Naive thymus-derived CD8-positive, alpha-beta T cell (primary cell): ENCODE results near the gene ACP6. TPM values are rescaled to one million over a fixed set of nuclear protein-coding genes. Genes with fewer than 3 reads are reported as not detected.
"Not testable (repeated sequence)": the region's sequence is repeated elsewhere in the genome, so short reads cannot be mapped to it uniquely, and the experiment has no call there.

Experiments
- ATAC-seq, 2 donors: fragments of 150-1000 bp; cut with Tn5 transposase in 1 of 2; sonication (Bioruptor Pico), chemical (Tn5 transposase) in 1 of 2; 1 replicate in 1 of 2; 2 replicates in 1 of 2; pipeline ENCODE4 v1.10.0; 2021; ENCODE audit warnings: mild to moderate bottlenecking in 2 of 2, moderate library complexity in 2 of 2
- POLR2A ChIA-PET: fragments of 350-600 bp; sonication (Branson Sonifier 250); formaldehyde crosslinking; loops from one replicate; lab custom pipeline; 2021; ENCODE audit warnings: antibody characterized with exemption; lab: Charles Lee
- DNase-seq, 10 donors: peaks; one replicate each; pipeline versions ENCODE4 v3.0.0 to v3.0.0-alpha.2; 2020 to 2022
- H3K27ac Mint-ChIP-seq, 10 donors: one replicate each; pipeline ENCODE4 v1.8.0; 2020 to 2022; ENCODE audit warnings: mild to moderate bottlenecking in 10 of 10, mixed read lengths in 10 of 10, moderate library complexity in 4 of 10, inconsistent platforms in 1 of 10
- H3K27me3 Mint-ChIP-seq, 5 donors: one replicate each; pipeline ENCODE4 v1.8.0; 2021 to 2022; ENCODE audit warnings: mixed read lengths in 5 of 5
- H3K36me3 Mint-ChIP-seq, 3 donors: one replicate each; pipeline ENCODE4 v1.8.0; 2020 to 2022; ENCODE audit warnings: mixed read lengths in 3 of 3, mild to moderate bottlenecking in 2 of 3, inconsistent platforms in 1 of 3
- H3K4me1 Mint-ChIP-seq, 4 donors: one replicate each; pipeline ENCODE4 v1.8.0; 2021 to 2022; ENCODE audit warnings: mixed read lengths in 4 of 4
- H3K4me3 Mint-ChIP-seq, 10 donors: one replicate each; pipeline ENCODE4 v1.8.0; 2020 to 2022; ENCODE audit warnings: mild to moderate bottlenecking in 10 of 10, mixed read lengths in 10 of 10, moderate library complexity in 6 of 10, inconsistent platforms in 1 of 10
- H3K9me3 Mint-ChIP-seq, 9 donors: one replicate each; pipeline ENCODE4 v1.8.0; 2020 to 2022; ENCODE audit warnings: mixed read lengths in 9 of 9, mild to moderate bottlenecking in 3 of 9, inconsistent platforms in 1 of 9, moderate library complexity in 1 of 9
- polyA plus RNA-seq, 3 donors: library from polyadenylated mRNA; unstranded; fragments of 300-500 nt; fragmentation: Illumina TruSeq; gene quantifications; one replicate each; pipeline ENCODE4 v1.2.3, GENCODE V29; 2021
- total RNA-seq, 8 experiments: library from RNA in 2 of 8; stranded (reverse) in 2 of 8; gene quantifications; one replicate each; pipeline ENCODE4 v1.2.3 and lab custom pipeline; 2021 to 2026

Gene ACP6
- total RNA-seq (10 to 100 TPM; 17.5 TPM), polyA plus RNA-seq (10 to 100 TPM; 11.3 to 20.2 (median 11.3) TPM), total RNA-seq (lab: John Stamatoyannopoulos, UW) (10.7 to 33.8 (median 20.0) reads per million in 6 experiments)

DNA sequence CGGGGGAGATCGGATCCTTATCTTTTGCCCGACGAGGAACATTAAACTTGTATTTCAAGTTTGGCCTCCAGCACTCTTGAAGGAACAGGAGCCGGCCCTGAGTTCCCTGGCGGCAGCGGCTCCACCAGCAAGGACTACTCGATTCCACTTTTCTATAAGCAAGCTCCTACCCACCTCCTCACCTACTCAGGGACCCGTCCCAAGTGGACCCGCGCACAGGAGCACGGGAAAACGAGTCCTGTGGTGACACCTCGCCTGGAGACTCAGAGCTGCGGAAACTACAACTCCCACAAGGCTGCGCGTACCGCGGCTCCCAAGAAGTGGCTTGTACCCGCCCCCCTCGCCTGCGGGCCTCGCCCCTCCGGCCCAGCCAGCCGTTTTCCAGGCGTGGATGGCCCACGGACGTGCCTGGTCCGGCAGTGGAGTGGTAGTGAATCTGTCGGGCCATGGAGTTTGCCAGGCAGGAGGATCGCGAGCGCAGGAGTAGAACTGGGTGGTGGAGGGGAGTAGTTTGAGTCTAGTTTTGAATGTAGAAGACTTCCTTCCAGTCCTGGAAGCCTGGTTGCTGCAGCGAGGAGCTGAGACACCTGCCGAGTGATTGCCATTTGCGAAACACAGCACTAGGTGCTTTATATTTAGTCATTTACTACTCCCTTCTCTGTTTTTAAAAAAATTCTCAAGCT is at the start of gene ACP6:
ACP6 (minus strand) TSS at position 206 of the 683 bp plus-strand sequence. CDS start 476 bp downstream, outside the sequence.
- H3K27me3 Mint-ChIP-seq = peaks cover 0 to 9% (median 1%) of the 10 kb centered on the region in 5 donors
- POLR2A ChIA-PET = interaction anchor here (0.6 to 1.4 kb wide), 7 partner anchors 19 to 130 kb away, joined by 3 to 4 read pairs (median 3); no protein-coding TSS in a partner anchor
- peak within 1 kb of the TSS; percentile 91 to 99 (median 96) for H3K4me3 Mint-ChIP-seq
- H3K9me3 Mint-ChIP-seq = no peaks in the 10 kb centered on the region
- H3K27ac Mint-ChIP-seq = peak within 1 kb of the TSS; percentile 76 to 95 (median 92)
- peak; percentile 69 to 91 (median 82) for DNase-seq
- H3K4me1 Mint-ChIP-seq = peaks cover 10 to 34% (median 19%) of the 10 kb centered on the region in 4 donors
- H3K36me3 Mint-ChIP-seq = no peaks in the 10 kb centered on the region
- ATAC-seq = peak; percentile 91 to 94

- Mint-ChIP-seq H3K4me3 (no peak overlapping the region), H3K36me3 (peaks cover 0 to 6% (median 5%) of the 10 kb centered on the region in 3 donors), H3K4me1 (peaks cover 0 to 10% (median 6%) of the 10 kb centered on the region in 4 donors), H3K9me3 (peaks cover 0 to 12% (median 0%) of the 10 kb centered on the region in 9 donors), H3K27ac (peak overlapping the region in 1 of 10 donors; percentile 39), H3K27me3 (peaks cover 5 to 58% (median 39%) of the 10 kb centered on the region in 5 donors)
- POLR2A ChIA-PET = no interaction called here
- DNase-seq = no peak
- ATAC-seq = no peak
Observed at GRCh38 chr1:147719711-147720225, 49.4 kb upstream of the ACP6 start.

DNA sequence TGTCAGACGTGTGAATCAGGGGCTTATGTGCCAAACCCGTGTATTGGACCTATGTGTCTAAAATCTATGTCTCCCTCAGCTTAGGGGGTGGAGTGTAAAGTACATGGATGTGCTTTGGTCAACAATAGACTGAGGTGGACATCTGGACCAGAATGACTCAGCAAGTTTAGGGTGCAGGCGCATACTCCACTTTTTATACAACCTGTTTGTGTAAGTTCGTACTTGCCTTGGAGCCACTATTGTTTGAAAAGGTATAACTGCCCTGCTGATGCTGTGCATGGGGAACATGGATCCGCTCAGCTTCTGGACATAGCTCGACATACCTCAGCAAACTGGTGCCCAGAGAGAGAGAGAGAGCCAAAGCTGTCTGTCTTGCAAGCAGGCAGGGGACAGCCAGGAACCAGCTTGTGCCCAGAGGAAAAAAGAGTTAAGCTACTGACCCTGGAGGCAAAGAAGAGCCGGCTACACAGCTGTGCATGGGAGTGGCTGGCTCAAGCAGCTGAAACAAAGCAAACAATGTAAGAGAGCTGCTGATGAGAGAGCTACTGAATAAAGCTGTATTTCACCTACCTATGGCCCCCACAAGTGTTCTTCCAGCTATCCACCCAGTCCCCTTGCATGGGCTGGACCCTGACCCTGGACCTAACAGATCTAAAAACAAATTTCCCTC is 48.8 kb upstream of the ACP6 start:
- no peak for ATAC-seq
- H3K36me3 Mint-ChIP-seq = peaks cover 0 to 6% (median 5%) of the 10 kb centered on the region in 3 donors
- peak overlapping the region in 1 of 10 donors; percentile 18 for H3K4me3 Mint-ChIP-seq
- peak overlapping the region in 1 of 10 donors; percentile 39 for H3K27ac Mint-ChIP-seq
- POLR2A ChIA-PET = no interaction called here
- peaks cover 0 to 12% (median 0%) of the 10 kb centered on the region in 9 donors for H3K9me3 Mint-ChIP-seq
- peaks cover 0 to 10% (median 6%) of the 10 kb centered on the region in 4 donors for H3K4me1 Mint-ChIP-seq
- peaks cover 8 to 64% (median 45%) of the 10 kb centered on the region in 5 donors for H3K27me3 Mint-ChIP-seq
- DNase-seq = no peak

GRCh38 chr1:147717706-147718097 is 47.4 kb upstream of the ACP6 start:
- Mint-ChIP-seq H3K27me3 (peaks cover 8 to 58% (median 42%) of the 10 kb centered on the region in 5 donors), H3K9me3 (peaks cover 0 to 12% (median 0%) of the 10 kb centered on the region in 9 donors), H3K27ac (no peak overlapping the region), H3K4me3 (no peak overlapping the region), H3K4me1 (peaks cover 0 to 10% (median under 1%) of the 10 kb centered on the region in 4 donors), H3K36me3 (peaks cover 0 to 6% (median 5%) of the 10 kb centered on the region in 3 donors)
- ATAC-seq (no peak), DNase-seq (no peak)
- POLR2A ChIA-PET = no interaction called here

GRCh38 chr1:147717051-147717705 is 46.9 kb upstream of the ACP6 start:
- H3K4me1 Mint-ChIP-seq = peaks cover 0 to 10% (median under 1%) of the 10 kb centered on the region in 4 donors
- H3K36me3 Mint-ChIP-seq = peaks cover 0 to 6% (median 5%) of the 10 kb centered on the region in 3 donors
- peaks cover 0 to 12% (median 0%) of the 10 kb centered on the region in 9 donors for H3K9me3 Mint-ChIP-seq
- H3K27ac Mint-ChIP-seq = peak overlapping the region in 2 of 10 donors; percentile 7 to 67
- peak overlapping the region in 1 of 10 donors; percentile 29 for H3K4me3 Mint-ChIP-seq
- peaks cover 10 to 56% (median 42%) of the 10 kb centered on the region in 5 donors for H3K27me3 Mint-ChIP-seq
- no peak for ATAC-seq
- POLR2A ChIA-PET = no interaction called here
- DNase-seq = no peak

- Mint-ChIP-seq H3K4me1 (peaks cover 0 to 8% (median 0%) of the 10 kb centered on the region in 4 donors), H3K36me3 (no peaks in the 10 kb centered on the region), H3K27ac (no peak overlapping the region), H3K9me3 (peaks cover 0 to 2% (median 0%) of the 10 kb centered on the region in 9 donors), H3K4me3 (no peak overlapping the region), H3K27me3 (peaks cover 14 to 57% (median 39%) of the 10 kb centered on the region in 5 donors)
- DNase-seq = no peak
- POLR2A ChIA-PET = no interaction called here
- no peak for ATAC-seq
Observed at GRCh38 chr1:147712605-147713004, 42.3 kb upstream of the ACP6 start.

DNA sequence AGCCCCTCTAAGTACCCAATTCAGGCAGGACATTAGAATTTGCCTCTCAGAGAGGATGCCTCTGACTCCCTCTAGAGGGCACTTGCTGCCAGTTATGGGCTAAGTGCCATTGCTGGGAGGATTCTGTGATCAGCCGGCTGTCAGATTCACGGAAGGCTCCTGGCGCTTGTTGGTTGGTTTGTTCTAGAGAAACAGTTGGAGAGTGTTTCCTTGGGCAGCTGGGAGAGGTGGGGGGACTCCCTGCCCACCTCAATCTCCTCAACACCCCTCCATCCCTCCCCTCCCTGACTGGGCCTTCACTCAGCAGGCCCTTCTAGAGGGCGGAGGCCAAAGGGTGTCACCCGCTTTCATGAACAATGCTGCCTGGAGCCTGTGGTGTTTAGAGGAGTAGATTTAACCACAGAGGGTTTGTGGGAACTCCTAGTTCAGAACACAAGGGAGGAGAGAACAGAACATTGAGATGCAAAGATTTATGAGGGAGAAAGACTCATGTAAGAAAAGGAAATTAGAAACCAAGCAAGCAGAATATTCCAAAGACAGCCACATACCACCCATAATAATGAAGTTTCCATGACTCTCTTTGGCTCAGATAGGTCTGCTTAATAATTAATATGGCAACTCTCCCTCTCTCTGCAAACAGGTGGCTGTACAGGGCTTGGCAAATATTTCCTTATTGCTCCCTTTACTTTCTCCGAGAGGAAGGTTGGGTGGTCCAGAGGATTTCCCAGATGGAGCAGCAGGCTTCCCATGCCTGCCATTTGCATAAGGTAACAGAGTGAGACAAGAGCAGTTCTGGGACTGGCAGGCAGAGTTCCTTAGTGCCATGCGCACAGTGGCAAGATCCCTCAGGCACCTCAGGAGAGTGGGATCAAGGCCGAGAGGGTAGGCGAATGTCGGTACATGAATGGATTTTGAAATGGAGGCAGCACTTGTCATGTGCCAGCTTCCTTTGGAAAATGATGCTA is 30.0 kb upstream of the ACP6 start:
- peak overlapping the region in 6 of 10 donors; percentile 3 to 72 (median 51) for H3K27ac Mint-ChIP-seq
- H3K4me1 Mint-ChIP-seq = peaks cover 2 to 10% (median 5%) of the 10 kb centered on the region in 4 donors
- peak; percentile 94 to 98 for ATAC-seq
- H3K36me3 Mint-ChIP-seq = no peaks in the 10 kb centered on the region
- peak; percentile 20 to 74 (median 56) for DNase-seq
- POLR2A ChIA-PET = no interaction called here
- peaks cover 0 to 18% (median 5%) of the 10 kb centered on the region in 5 donors for H3K27me3 Mint-ChIP-seq
- no peaks in the 10 kb centered on the region for H3K9me3 Mint-ChIP-seq
- peak overlapping the region in 9 of 10 donors; percentile 9 to 60 (median 53) for H3K4me3 Mint-ChIP-seq

- DNase-seq (no peak), ATAC-seq (peak in 1 of 2 donors; percentile 9)
- Mint-ChIP-seq H3K4me3 (no peak overlapping the region), H3K4me1 (peaks cover 2 to 10% (median 5%) of the 10 kb centered on the region in 4 donors), H3K27ac (peak overlapping the region in 2 of 10 donors; percentile 3 to 10), H3K36me3 (no peaks in the 10 kb centered on the region), H3K9me3 (no peaks in the 10 kb centered on the region), H3K27me3 (peaks cover 0 to 22% (median 5%) of the 10 kb centered on the region in 5 donors)
- POLR2A ChIA-PET = no interaction called here
Observed at GRCh38 chr1:147699686-147700041, 29.3 kb upstream of the ACP6 start.

DNA sequence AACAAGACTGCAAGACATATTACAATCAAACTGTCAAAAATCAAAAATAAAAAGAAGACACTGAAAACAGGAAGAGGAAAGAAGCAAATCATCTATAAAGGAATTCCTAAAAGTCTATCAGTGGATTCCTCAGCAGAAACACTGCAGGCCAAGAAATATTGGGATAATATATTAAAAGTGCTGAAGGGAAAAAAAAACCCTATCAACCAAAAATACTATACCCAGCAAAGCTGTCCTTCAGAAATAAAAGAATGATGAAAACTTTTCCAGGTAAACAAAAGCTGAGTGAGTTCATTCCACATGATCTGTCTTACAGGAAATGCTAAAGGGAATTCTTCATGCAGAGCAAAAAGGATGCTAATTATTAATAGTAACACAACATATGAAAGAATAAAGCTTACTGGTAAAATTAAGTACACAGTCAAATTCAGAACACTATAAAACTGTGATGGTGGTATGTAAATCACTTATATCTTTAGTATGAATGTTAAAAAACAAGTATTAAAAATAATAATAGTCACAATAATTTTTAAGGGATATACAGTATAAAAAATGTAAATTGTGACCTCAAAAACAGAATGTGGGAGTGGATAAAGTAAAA is 12.9 kb upstream of the ACP6 start:
- Mint-ChIP-seq H3K27me3 (peaks cover 0 to 11% (median 3%) of the 10 kb centered on the region in 5 donors), H3K27ac (no peak overlapping the region), H3K4me3 (no peak overlapping the region), H3K36me3 (peaks cover 2 to 33% (median 18%) of the 10 kb centered on the region in 3 donors), H3K4me1 (no peaks in the 10 kb centered on the region), H3K9me3 (peaks cover 14 to 45% (median 33%) of the 10 kb centered on the region in 9 donors)
- ATAC-seq (no peak), DNase-seq (no peak)
- POLR2A ChIA-PET = no interaction called here

DNA sequence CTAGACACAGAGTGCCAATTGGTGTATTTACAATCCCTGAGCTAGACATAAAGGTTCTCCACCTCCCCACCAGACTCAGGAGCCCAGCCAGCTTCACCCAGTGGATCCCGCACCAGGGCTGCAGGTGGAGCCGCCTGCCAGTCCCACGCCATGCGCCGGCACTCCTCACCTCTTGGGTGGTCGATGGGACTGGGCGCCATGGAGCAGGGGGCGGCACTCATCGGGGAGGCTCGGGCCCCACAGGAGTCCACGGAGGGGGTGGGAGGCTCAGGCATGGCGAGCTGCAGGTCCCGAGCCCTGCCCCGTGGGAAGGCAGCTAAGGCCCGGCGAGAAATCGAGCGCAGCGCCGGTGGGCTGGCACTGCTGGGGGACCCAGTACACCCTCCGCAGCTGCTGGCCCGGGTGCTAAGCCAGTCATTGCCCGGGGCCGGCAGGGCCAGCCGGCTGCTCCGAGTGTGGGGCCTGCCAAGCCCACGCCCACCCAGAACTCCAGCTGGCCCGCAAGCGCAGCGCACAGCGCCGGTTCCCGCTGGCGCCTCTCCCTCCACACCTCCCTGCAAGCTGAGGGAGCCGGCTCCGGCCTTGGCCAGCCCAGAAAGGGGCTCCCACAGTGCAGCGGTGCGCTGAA is 10.4 kb upstream of the ACP6 start:
- peaks cover 2 to 27% (median 22%) of the 10 kb centered on the region in 3 donors for H3K36me3 Mint-ChIP-seq
- ATAC-seq, H3K27me3 Mint-ChIP-seq, DNase-seq, H3K27ac Mint-ChIP-seq, H3K4me1 Mint-ChIP-seq, H3K4me3 Mint-ChIP-seq, POLR2A ChIA-PET: not testable (repeated sequence)
- peaks cover 11 to 52% (median 38%) of the 10 kb centered on the region in 9 donors for H3K9me3 Mint-ChIP-seq
